HG03442 (cell line): ENCODE measurements around the gene IDNK.

Source experiments
- ATAC-seq: cut with Tn5 transposase; IDR thresholded peaks from one replicate; pipeline ENCODE4 v1.9.1; 2021; ENCODE audit warnings: mild to moderate bottlenecking, moderate library complexity; ENCODE audit not compliant: unreplicated experiment

Gene IDNK

DNA sequence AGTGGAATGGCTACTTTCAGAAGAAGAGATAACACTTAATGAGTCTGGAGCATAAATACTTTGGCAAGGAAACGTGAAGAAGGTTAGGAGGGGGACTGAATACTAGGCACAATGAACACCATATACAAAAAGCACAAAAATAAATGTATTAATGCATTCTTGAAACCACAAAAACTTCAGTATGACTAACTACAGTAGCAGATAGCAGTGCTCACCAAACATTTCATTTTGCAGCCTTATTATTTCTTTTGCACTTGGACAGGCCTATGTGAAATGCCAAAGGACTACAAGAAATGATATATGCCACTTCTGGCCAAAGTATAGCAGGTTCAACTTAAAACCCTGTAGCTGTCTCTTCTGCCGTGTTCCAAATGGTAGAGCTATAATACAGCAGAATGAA is 58.5 kb downstream of the IDNK start:
- ATAC-seq, result no peak

DNA sequence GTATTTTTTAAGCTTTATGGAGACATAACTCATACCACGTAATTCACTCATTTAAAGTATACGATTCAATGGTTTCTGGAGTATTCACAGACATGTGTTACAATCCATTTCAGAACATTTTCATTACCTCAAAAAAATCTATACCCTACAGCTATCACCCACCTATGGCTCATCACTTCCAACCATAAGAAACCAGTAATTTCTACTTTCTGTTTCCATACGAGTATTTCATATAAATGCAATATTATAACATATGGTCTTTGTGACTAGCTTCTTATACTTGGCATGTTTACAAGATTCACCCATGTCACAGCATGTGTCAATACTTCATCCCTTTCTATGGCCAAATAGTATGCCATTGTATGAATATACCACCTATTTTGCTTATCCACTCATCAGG is 66.0 kb downstream of the IDNK start:
- no peak for ATAC-seq

DNA sequence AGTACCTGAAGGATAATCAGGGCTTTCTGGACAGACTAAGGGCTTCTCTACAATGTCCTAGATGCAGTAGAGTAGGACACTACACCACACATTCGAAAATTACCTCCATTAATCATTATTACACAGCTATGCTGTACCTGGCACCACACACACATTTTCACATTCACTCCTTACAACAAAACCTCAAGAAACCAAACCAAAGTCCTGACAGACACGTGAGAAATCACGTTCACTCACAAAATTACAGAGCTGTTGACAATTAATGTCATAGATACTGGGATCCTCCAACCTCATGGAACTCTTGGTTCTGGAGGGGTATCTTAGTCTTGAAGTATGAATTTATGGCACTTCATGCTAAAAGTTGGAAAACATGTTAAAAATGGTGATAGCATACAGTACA is 68.5 kb downstream of the IDNK start:
- no peak for ATAC-seq
